BLaER1 treated with 17β-estradiol and CSF1 and Interleukin-3, amounts not matched to agents 10 nM and 100 nM (cell line): ENCODE results near the gene TMEM269.

Experiments
- H3K27ac ChIP-seq, 11 experiments: shearing (Covaris generic); formaldehyde crosslinking; 2 replicates each; pipeline ENCODE4 v1.8.1; 2022
- H3K27me3 ChIP-seq, 11 experiments: shearing (Covaris generic); formaldehyde crosslinking; 2 replicates each; pipeline ENCODE4 v1.8.1; 2022
- H3K36me3 ChIP-seq, 11 experiments: shearing (Covaris generic); formaldehyde crosslinking; 2 replicates each; pipeline ENCODE4 v1.8.1; 2022
- H3K4me1 ChIP-seq, 10 experiments: shearing (Covaris generic); formaldehyde crosslinking; 2 replicates each; pipeline ENCODE4 v1.8.1; 2022
- H3K4me2 ChIP-seq, 11 experiments: shearing (Covaris generic); formaldehyde crosslinking; 2 replicates each; pipeline ENCODE4 v1.8.1; 2022
- H3K4me3 ChIP-seq, 10 experiments: shearing (Covaris generic); formaldehyde crosslinking; 2 replicates each; pipeline ENCODE4 v1.8.1; 2022
- H3K9ac ChIP-seq, 11 experiments: shearing (Covaris generic); formaldehyde crosslinking; 2 replicates each; pipeline ENCODE4 v1.8.1; 2022
- H3K9me3 ChIP-seq, 11 experiments: shearing (Covaris generic); formaldehyde crosslinking; replicated peaks in 1 of 11; 2 replicates each; pipeline ENCODE4 v1.8.1; 2022
- H4K20me1 ChIP-seq, 11 experiments: shearing (Covaris generic); formaldehyde crosslinking; 2 replicates each; pipeline ENCODE4 v1.8.1; 2022
- Cebpa-rat ChIP-seq, 11 experiments: shearing (Covaris generic); IDR thresholded peaks; 2 replicates each; pipeline ENCODE4 v1.8.1; 2022

The TMEM269 gene

GRCh38 chr1:42752284-42752683, 32.5 kb upstream of the TMEM269 start:
- TF ChIP-seq Cebpa-rat (IDR thresholded peaks at IDR 0.05), result no peak
- Histone ChIP-seq H3K27ac (no peak overlapping the region), H3K4me3 (no peak overlapping the region), H3K36me3 (peaks cover 78 to 92% (median 88%) of the 10 kb centered on the region in 11 experiments), H4K20me1 (peaks cover 0 to 29% (median 0%) of the 10 kb centered on the region in 11 experiments; a peak in 4 of 22 replicates), H3K4me2 (no peak overlapping the region), H3K4me1 (peaks cover 0 to 28% (median 0%) of the 10 kb centered on the region in 10 experiments; a peak in 8 of 20 replicates), H3K9ac (no peak overlapping the region), H3K27me3 (no peaks in the 10 kb centered on the region), H3K9me3 (peaks cover 13 to 21% (median 15%) of the 10 kb centered on the region in 11 experiments)

GRCh38 chr1:42753070-42753469, 31.7 kb upstream of the TMEM269 start:
- H3K27me3 ChIP-seq, result no peaks in the 10 kb centered on the region
- peaks cover 13 to 21% (median 15%) of the 10 kb centered on the region in 11 experiments for H3K9me3 ChIP-seq
- peaks cover 0 to 30% (median 0%) of the 10 kb centered on the region in 11 experiments; a peak in 4 of 22 replicates for H4K20me1 ChIP-seq
- H3K9ac ChIP-seq, result no peak overlapping the region
- H3K27ac ChIP-seq, result no peak overlapping the region
- no peak for TF ChIP-seq Cebpa-rat (IDR thresholded peaks at IDR 0.05)
- no peak overlapping the region for H3K4me2 ChIP-seq
- H3K4me3 ChIP-seq, result no peak overlapping the region
- H3K36me3 ChIP-seq, result peaks cover 78 to 92% (median 88%) of the 10 kb centered on the region in 11 experiments
- peaks cover 0 to 26% (median 0%) of the 10 kb centered on the region in 10 experiments; a peak in 8 of 20 replicates for H3K4me1 ChIP-seq

GRCh38 chr1:42756956-42757891, 27.6 kb upstream of the TMEM269 start:
- H3K4me2 ChIP-seq, result no peak overlapping the region

GRCh38 chr1:42757892-42758275, 26.9 kb upstream of the TMEM269 start:
- Histone ChIP-seq H4K20me1 (peaks cover 0 to 33% (median 5%) of the 10 kb centered on the region in 11 experiments; a peak in 8 of 22 replicates), H3K9me3 (peaks cover 0 to 6% (median 0%) of the 10 kb centered on the region in 11 experiments; a peak in 4 of 22 replicates), H3K4me1 (peaks cover 17 to 33% (median 22%) of the 10 kb centered on the region in 10 experiments), H3K27ac (no peak overlapping the region), H3K4me3 (no peak overlapping the region), H3K9ac (no peak overlapping the region; a peak in 1 of 22 replicates), H3K36me3 (peaks cover 81 to 100% (median 98%) of the 10 kb centered on the region in 11 experiments), H3K4me2 (no peak overlapping the region), H3K27me3 (no peaks in the 10 kb centered on the region)
- TF ChIP-seq Cebpa-rat (IDR thresholded peaks at IDR 0.05), result no peak

More at GRCh38 chr1:42756956-42757891, 27.6 kb upstream of the TMEM269 start:
- Histone ChIP-seq H3K9me3 (peaks cover 5 to 13% (median 7%) of the 10 kb centered on the region in 11 experiments), H3K4me1 (peaks cover 10 to 27% (median 15%) of the 10 kb centered on the region in 10 experiments), H3K27ac (no peak overlapping the region), H4K20me1 (peaks cover 0 to 27% (median 2%) of the 10 kb centered on the region in 11 experiments; a peak in 8 of 22 replicates), H3K9ac (no peak overlapping the region; a peak in 1 of 22 replicates), H3K27me3 (no peaks in the 10 kb centered on the region), H3K36me3 (peaks cover 88 to 100% (median 99%) of the 10 kb centered on the region in 11 experiments), H3K4me3 (no peak overlapping the region)
- TF ChIP-seq Cebpa-rat (IDR thresholded peaks at IDR 0.05), result no peak

- Histone ChIP-seq H3K9ac (0 out of 22 replicates have a peak overlapping the region, but pooled peaks of 1 of the 11 experiments have one; percentile 56), H3K36me3 (peaks cover 75 to 100% (median 90%) of the 10 kb centered on the region in 11 experiments), H3K27ac (peak overlapping the region in 1 of 11 experiments; percentile 2; a peak in 1 of 22 replicates)
These were observed 26.1 kb upstream of the TMEM269 start for GRCh38 chr1:42758641-42759040.

GRCh38 chr1:42759114-42759513, 25.7 kb upstream of the TMEM269 start:
- H3K27ac ChIP-seq, result peak overlapping the region in 4 of 11 experiments; percentile 2 to 20 (median 5); a peak in 3 of 22 replicates
- H4K20me1 ChIP-seq, result peaks cover 0 to 44% (median 10%) of the 10 kb centered on the region in 11 experiments; a peak in 11 of 22 replicates
- no peak for TF ChIP-seq Cebpa-rat (IDR thresholded peaks at IDR 0.05)
- H3K4me3 ChIP-seq, result no peak overlapping the region
- no peaks in the 10 kb centered on the region for H3K27me3 ChIP-seq
- H3K36me3 ChIP-seq, result peaks cover 71 to 96% (median 85%) of the 10 kb centered on the region in 11 experiments
- peak overlapping the region in 3 of 11 experiments; percentile 0 to 56 (median 42); a peak in 2 of 22 replicates for H3K9ac ChIP-seq
- no peaks in the 10 kb centered on the region for H3K9me3 ChIP-seq
- peak overlapping the region in 8 of 11 experiments; percentile 8 to 81 (median 46); a peak in 13 of 22 replicates for H3K4me2 ChIP-seq
- H3K4me1 ChIP-seq, result peaks cover 25 to 46% (median 29%) of the 10 kb centered on the region in 10 experiments

More at GRCh38 chr1:42758641-42759040, 26.1 kb upstream of the TMEM269 start:
- no peaks in the 10 kb centered on the region for H3K27me3 ChIP-seq
- TF ChIP-seq Cebpa-rat (IDR thresholded peaks at IDR 0.05), result no peak
- peaks cover 0 to 39% (median 5%) of the 10 kb centered on the region in 11 experiments; a peak in 10 of 22 replicates for H4K20me1 ChIP-seq
- peak overlapping the region in 6 of 11 experiments; percentile 20 to 81 (median 46); a peak in 10 of 22 replicates for H3K4me2 ChIP-seq
- H3K4me3 ChIP-seq, result no peak overlapping the region
- H3K9me3 ChIP-seq, result no peaks in the 10 kb centered on the region; a peak in 1 of 22 replicates
- H3K4me1 ChIP-seq, result peaks cover 23 to 41% (median 25%) of the 10 kb centered on the region in 10 experiments

- no peak overlapping the region for H3K27ac ChIP-seq
- H3K4me1 ChIP-seq, result peaks cover 42 to 59% (median 45%) of the 10 kb centered on the region in 10 experiments
- peaks cover 7 to 59% (median 33%) of the 10 kb centered on the region in 11 experiments; a peak in 19 of 22 replicates for H4K20me1 ChIP-seq
- no peaks in the 10 kb centered on the region for H3K27me3 ChIP-seq
- H3K36me3 ChIP-seq, result peaks cover 46 to 71% (median 61%) of the 10 kb centered on the region in 11 experiments
- TF ChIP-seq Cebpa-rat (IDR thresholded peaks at IDR 0.05), result no peak
- no peaks in the 10 kb centered on the region for H3K9me3 ChIP-seq
- no peak overlapping the region for H3K4me3 ChIP-seq
- no peak overlapping the region for H3K4me2 ChIP-seq
- H3K9ac ChIP-seq, result no peak overlapping the region
These were observed 23.2 kb upstream of the TMEM269 start for GRCh38 chr1:42761567-42761966.

GRCh38 chr1:42762269-42762668, 22.5 kb upstream of the TMEM269 start:
- H3K9ac ChIP-seq, result peak overlapping the region in 3 of 11 experiments; percentile 1 to 17 (median 12); a peak in 2 of 22 replicates
- H3K4me1 ChIP-seq, result peaks cover 42 to 59% (median 45%) of the 10 kb centered on the region in 10 experiments
- H3K9me3 ChIP-seq, result no peaks in the 10 kb centered on the region
- no peak overlapping the region for H3K4me3 ChIP-seq
- peaks cover 42 to 64% (median 54%) of the 10 kb centered on the region in 11 experiments for H3K36me3 ChIP-seq
- H3K27ac ChIP-seq, result peak overlapping the region in 2 of 11 experiments; percentile 19 to 26; a peak in 2 of 22 replicates
- peak overlapping the region in 10 of 11 experiments; percentile 13 to 67 (median 44); a peak in 16 of 22 replicates for H3K4me2 ChIP-seq
- H4K20me1 ChIP-seq, result peaks cover 7 to 53% (median 34%) of the 10 kb centered on the region in 11 experiments; a peak in 19 of 22 replicates
- no peak for TF ChIP-seq Cebpa-rat (IDR thresholded peaks at IDR 0.05)
- H3K27me3 ChIP-seq, result no peaks in the 10 kb centered on the region
